CD4-positive, alpha-beta T cell treated with Interleukin-12 subunit alpha and Interleukin-12 subunit beta, for 1 hour (primary cell): ENCODE results near the gene DPP6.

Source experiments
- DNase-seq: peaks from one replicate; pipeline ENCODE4 v3.0.0-alpha.2; 2020

Gene DPP6

DNA sequence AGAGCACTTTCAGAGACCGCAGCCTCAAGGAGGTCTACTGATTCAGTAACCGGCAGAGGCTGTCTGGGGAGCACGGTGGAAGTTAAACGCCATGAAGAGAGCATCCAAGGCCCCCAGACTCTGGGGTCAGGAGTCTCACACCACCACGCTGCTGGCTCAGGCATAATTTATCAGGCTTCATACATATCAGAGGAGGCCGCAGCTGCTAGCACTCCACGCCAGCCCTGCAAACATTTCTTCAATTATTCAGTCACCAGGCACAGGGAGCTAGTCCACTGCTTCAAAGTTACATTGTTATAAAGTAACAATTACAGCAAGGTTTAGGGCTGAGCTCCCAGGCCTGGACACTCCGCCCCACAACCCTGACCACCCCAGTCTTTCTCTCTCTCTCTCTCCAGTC, 852.9 kb downstream of the DPP6 start:
- DNase-seq = no peak

- no peak for DNase-seq
Measured at GRCh38 chr7:154905615-154906014, 853.4 kb downstream of the DPP6 start.

DNA sequence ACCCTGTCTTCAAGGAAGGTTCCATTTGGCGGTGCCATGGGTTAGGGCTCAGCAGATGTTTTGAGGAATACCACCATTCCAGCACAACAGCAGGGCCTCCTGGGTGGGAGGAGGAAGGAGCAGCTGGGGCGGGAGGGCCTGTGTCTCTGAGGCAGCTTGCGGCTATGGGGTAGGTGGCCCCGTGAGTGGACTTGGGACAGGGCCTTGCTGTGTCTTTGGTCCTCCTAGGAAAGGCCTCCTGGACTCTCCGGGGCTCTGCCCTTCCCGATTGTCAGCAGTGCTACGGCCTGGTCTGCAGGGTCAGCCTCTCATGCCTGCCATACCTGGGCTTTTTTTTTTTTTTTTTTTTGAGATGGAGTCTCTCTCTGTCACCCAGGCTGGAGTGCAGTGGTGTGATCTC, 854.0 kb downstream of the DPP6 start:
- DNase-seq = no peak

GRCh38 chr7:154906736-154907355, 854.6 kb downstream of the DPP6 start:
- DNase-seq = no peak

DNA sequence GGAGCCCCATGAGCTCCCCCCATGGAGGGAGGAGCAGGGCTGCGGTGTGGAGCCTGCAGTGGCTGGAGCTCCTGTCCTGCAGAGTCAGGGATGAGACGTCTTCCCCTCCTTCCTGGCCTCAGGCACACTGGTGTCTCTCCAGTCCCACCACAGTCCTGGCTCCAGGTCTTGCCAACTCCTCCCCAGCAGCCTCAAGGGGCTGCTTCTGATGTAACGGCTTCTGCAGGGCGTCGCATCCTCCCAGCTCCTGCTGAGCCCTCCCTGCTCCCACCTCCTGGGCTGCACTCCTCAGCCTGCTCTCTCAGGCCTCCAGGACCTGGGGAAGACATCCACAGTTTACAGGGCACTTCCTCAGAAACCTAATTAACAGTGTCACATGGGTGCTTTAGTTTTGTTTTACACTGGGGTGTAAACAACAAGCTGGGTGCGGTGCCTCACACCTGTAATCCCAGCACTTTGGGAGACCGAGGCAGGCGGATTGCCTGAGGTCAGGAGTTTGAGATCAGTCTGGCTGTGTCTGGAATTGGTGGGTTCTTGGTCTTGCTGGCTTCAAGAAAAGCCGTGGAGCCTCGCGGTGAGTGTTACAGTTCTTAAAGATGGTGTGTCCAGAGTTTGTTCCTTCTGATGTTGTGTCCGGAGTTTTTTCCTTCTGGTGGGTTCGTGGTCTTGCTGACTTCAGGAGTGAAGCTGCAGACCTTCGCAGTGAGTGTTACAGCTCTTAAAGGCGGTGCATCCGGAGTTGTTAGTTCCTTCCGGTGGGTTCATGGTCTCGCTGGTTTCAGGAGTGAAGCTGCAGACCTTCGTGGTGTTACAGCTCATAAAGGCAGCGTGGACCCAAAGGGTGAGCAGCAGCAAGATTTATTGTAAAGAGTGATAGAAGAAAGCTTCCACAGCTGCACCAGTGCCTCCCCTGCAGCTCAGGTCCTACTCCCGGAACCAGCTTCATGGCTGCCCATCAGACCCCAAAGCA, 855.7 kb downstream of the DPP6 start:
- no peak for DNase-seq

DNA sequence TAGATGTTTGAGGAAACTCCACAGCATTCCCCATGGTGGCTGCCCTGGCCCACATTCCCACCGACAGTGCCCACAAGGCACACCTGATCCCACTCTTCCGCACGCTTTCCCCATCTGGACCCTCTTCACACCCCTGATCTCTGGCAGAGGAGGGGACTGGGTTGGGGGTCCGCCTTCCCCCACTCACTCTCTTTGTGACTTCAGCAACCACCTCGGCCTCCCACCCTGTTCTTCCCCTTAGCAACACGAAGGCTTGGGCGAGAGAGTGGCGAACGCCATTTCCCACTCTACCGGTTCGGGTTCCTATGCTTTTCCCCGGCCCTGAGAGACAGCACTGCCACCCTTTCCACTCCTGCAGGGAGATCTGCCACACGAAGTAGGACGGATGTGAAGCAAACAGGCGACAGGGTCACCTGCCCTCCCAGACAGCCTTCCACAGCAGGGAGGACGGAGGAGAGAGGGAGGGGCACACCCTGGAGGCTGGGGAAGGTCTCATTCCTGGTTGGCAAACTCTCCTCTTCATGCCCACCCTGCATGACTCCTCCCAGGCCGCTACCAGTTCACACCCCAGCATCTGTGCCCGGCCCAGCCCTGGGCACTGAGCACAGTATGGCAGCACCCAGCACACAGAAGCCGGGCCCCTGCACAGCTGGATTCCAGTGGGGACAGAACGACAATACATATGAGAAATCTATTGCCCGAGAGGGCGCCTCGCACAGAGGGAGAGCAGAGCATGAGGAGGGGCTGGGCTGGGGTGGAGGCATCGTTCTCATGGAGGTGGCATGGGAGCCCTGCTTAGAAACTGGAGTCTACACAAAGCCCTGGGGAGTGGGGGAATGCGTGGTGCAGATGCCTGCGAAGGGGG, 857.3 kb downstream of the DPP6 start:
- DNase-seq = no peak

GRCh38 chr7:154910125-154910524, 857.9 kb downstream of the DPP6 start:
- no peak for DNase-seq

GRCh38 chr7:154910977-154911376, 858.8 kb downstream of the DPP6 start:
- no peak for DNase-seq

DNA sequence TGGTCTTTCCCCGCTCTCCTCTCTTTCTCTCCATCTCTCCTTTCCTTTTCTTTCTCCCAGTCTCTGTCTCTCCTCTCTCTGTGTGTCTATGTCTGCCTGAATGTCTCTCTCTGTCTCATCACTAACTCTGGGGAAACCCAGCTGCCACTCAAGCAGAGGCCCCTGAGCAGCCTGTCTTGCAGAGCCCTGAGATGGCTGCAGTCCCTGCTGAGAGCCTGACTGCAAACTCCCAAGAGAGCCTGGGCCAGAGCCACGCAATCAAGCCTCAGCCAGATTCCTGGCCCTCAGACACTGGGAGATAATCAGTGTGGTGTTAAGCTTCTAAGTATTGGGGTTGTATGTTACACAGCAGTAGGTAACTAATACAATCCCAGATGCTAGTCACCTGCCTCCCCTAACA, 859.2 kb downstream of the DPP6 start:
- no peak for DNase-seq

DNA sequence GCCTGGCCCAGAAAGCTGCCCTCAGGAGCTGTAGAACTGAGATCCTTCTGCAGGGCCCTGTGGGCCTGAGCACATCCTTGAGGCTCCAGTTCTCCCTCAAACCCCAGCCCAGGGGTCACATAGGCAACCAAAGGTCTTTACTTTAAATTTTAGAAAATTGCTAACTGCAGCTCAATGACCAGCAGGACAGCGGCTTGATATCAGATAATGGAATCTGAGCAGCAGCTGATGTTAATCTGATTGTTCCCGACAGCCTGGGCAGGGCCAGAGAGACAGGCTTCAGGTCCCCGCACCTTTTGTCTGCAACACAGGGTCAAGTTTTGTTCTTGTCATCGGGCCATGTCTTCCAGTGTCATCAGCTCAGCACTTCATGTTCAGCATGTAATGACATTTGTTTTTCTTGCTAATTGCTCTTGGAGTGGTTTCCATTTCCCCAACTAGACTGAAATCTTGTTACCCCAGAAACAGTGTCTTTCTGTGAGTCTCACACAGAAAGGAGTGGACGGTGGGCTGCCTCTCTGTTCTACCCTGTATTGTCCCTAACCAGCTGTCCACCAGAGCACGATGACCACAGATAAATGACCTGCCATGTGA, 859.8 kb downstream of the DPP6 start:
- no peak for DNase-seq

- DNase-seq = no peak
Measured at GRCh38 chr7:154912871-154913637, 860.9 kb downstream of the DPP6 start.

GRCh38 chr7:154913638-154914307, 861.6 kb downstream of the DPP6 start:
- peak; percentile 86 for DNase-seq

DNA sequence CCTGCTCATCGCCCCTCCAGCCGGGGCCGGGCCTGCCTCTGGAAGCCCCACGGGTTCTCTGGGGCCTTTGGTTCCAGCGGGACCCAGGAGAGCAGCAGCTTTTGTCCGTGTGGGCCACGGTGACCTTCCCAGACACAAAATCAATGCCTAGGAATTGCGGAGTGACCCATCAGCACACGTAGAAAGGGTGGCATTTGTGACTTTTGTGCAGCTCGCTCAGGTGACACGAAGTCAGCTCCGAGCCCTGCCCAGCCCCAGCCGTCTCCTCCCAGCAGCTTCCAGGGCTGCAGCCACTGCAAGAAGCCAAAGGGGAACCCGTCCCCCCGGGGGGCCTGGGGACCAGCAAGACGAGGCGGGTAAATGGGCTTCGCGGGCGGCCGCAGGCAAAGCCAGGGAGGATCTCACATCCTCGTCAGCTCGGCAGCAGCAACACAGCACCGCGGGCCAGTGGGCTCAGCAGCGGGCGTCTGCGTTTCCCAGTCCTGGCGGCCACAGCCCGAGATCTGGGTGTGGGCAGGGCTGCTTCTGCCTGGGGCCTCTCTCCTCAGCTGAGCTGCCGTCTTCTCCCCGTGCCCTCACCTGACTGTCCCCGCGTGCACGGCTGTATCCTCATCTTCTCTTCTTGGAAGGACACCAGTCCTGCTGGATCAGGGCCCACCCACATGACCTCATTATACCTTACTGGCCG, 862.3 kb downstream of the DPP6 start:
- no peak for DNase-seq

- DNase-seq = no peak
Measured at GRCh38 chr7:154914996-154915380, 862.8 kb downstream of the DPP6 start.

DNA sequence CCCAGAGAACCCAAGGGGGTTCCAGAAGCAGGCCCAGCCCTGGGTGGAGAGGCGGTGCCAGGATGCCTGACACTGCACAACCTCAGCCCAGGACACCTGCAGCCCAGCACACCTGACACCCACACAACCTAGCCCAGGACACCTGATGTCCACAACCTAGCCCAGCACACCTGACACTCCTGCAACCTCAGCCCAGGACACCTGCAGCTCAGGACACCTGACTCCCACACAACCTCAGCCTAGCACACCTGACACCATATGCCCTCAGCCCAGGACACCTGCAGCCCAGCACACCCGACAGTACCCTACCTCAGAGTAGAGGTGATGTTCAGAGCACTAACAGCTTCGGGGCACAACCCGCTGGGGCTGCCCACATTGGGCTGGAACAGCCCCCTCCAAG, 863.4 kb downstream of the DPP6 start:
- no peak for DNase-seq

DNA sequence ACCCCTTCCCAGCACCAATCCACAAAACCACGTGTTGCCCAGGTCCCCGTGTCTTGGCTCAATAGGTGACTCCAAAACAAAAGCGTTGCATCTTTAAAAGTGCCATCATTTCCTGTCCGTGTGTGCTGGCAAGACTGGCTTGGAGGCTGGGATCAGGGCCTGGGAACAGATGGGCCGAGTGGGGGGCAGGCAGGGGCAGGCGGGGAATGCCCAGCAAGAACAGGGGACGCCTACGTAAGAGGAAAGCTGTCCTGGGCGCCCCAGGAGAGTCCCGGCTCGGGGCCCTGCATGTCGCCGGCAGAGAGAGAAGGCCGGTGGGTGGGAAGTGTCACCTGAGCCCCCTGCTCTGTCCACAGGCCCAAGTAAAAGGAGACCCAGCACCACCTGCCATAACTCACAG, 864.2 kb downstream of the DPP6 start:
- DNase-seq = no peak

GRCh38 chr7:154916856-154917807, 864.9 kb downstream of the DPP6 start:
- no peak for DNase-seq

- DNase-seq = no peak
Measured at GRCh38 chr7:154917808-154918160, 865.6 kb downstream of the DPP6 start.

DNA sequence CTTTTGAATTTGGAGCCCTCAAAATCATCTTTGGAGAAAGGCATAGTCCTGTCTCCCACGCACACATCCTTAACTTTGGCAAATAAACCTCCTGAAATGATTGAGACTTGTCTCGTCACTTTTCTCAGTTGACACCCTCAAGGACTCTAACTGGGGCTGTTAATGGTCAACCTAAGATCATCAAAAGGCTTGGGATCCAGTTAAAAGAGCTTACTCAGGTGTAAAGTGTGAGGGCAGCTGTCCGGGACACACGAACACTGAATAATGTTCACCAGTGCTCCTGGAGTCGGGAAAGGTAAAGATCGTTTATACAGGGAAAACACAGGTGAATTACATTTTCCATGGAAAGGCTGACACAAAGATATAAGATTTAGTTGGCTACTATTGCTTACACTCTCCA, 866.1 kb downstream of the DPP6 start:
- no peak for DNase-seq

GRCh38 chr7:154918741-154919140, 866.5 kb downstream of the DPP6 start:
- DNase-seq = no peak
